Measurements from ENCODE around the gene CSTB.

Gene CSTB

DNA sequence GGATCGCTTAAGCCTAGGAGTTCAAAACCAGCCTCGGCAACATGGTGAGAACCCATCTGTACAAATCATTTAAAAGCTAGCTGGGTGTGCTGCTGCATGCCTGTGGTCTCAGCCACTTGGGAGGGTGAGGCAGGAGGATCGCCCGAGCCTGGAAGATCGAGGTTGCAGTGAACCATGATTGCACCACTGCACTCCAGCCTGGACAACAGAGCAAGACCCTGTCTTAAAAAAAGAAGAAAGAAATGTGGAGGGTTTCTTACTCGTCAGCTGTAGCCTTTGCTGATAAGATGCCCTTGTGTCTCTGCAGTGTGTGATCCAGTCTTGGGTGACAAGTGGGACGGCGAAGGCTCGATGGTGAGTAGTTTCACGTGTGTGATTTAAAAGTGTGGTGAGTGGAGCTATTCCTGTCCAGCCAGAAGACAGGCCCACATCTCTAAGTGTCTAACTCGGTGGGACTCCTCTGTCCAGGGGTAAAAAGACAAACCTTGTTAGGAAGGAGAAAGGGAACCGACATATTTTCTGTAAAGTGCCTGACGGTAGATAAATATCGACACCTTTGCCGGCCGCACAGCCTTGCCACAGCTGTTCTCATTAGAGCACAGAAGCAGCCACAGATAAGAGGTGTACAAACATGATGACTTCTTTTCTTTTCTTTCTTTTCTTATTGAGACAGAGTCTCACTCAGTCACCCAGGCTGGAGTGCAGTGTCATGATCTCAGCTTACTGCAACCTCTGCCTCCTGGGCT lies 30.2 kb downstream of the CSTB start:
- DNase-seq, result no peak

DNA sequence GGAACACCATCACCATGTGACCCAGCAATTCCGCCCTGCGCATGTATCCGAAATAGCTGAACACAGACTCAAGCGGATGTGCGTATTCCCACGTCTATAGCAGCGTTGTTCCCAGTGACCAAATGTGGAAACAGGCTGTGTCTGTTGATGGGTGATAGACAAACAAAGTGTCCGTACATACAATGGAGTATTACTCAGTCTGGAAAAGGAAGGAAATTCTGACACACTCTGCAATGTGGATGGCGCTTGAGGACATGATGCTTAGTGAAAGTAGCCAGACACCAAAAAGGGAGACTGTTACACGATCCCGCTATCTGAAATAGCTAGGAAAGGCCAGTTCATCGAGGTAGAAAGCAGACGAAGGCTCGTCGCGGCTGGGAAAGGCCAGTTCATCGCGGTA lies 31.4 kb downstream of the CSTB start:
- no peak for DNase-seq

DNA sequence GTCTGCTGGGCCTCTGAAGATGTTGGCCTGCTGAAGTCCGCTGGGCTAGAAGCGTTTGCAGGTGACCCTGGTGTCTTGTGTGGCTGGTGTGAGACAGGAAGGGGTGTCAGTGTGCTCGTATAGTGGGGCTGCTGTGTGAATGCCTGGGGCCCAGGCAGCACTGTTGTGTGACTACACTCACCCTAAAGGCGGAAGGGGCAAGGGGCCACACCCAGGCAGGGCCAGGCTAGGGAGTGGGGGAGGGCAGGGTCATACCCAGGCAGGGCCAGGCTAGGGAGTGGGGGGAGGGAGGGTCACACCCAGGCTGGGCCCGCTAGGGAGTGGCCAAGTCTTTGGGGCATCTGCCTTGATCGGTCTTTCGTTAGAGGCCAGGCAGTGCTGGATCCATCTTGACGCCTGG lies 32.2 kb downstream of the CSTB start:
- DNase-seq, result no peak

DNA sequence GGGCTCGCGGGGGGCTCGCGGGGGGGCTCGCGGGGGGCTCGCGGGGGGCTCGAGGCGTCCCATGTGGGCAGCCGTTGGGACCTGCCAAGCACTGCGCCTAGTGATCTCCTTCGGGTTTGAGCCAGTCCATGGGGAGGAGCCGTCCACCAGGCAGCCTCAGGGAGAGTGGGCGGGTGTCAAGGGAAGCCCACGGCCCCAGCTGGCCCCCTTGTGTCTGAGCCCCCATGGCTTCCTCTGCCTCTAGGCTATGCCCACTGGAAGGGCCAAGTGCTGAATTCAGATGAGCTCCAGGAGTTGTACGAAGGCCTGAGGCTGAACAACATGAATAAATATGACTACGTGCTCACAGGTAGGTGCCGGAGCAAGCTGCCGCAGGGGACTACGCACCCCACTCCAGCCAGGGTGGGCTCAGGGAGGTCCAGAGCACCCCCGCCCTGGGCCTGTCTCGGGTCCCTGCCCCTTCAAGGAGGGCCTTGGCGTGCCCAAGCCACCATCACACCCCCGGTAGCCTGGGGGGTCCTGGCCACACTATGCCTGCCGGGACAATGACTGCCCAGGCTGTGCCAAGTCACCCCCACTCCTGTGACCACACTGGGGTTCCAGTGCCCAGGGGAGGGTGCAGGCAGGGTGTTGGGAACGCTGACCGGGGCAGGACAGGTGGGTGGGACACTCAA lies 34.5 kb downstream of the CSTB start:
- DNase-seq, result no peak

DNA sequence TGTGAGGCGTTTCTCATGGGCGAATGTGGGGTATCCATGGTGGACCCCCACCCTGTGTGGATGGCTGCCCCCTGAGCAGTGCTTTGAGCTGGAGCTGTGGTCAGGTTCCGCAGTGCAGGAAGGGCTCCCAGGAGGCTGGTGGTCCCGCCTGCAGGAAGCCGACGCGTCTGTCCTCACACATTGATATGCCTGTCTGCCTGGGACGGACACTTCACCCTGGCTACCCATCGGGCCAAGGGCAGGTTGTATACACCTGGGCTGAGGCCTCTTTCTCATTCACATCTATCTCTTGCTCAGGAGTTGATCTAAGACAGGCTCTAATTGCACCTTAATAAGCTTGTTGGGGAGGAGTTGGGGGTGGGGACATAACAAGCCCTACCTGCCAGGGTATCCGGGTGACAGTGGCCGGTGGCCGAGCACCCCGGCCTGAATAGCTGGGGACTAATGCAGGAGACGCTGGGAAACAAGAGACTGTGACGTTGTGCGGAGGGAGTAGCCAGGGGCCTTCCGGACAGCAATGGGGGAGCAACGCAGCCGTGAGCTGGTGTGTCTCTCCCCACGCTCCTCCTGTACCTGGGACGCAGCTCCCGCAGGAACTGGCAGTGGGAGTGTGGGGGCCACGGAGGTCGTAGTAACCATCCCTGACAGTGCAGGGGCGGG lies 35.5 kb downstream of the CSTB start:
- DNase-seq, result peak; percentile 64

DNA sequence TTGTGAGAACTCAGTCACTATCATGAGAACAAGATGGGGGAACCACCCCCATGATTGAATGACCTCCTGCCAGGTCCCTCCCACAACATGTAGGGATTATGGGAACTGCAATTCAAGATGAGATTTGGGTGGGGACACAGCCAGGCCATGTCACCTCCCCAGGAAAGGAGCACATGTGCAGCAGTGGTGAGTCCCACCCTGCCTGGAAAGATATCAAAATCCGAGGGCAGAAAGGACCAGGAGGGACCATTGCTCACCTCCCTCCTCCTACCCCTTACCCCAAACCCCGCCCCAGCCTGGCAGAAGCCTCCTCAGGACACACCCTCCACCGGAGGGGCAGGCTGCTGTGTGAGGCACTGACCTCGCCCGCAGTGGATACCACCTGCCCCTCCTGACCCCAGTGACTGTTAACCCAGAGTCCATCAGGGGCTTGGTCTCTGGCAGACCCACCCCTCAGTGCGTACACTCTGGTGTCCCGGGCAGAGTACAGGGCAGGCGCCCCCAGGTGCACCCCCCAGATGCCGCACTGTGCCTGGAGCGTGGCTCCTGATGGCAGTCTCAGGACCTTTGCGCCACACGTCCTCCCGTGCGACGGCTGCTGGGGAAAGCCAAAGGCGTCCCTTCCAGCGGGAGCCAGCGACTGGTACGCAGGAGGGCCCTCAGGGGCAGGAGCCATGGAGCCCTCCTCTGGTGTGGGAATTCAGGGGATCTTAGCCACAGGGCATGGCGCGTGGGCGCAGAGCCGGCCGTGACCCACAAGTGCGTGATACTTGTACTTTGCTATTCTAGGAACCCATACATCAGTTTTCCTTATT lies 36.3 kb downstream of the CSTB start:
- DNase-seq, result no peak

DNA sequence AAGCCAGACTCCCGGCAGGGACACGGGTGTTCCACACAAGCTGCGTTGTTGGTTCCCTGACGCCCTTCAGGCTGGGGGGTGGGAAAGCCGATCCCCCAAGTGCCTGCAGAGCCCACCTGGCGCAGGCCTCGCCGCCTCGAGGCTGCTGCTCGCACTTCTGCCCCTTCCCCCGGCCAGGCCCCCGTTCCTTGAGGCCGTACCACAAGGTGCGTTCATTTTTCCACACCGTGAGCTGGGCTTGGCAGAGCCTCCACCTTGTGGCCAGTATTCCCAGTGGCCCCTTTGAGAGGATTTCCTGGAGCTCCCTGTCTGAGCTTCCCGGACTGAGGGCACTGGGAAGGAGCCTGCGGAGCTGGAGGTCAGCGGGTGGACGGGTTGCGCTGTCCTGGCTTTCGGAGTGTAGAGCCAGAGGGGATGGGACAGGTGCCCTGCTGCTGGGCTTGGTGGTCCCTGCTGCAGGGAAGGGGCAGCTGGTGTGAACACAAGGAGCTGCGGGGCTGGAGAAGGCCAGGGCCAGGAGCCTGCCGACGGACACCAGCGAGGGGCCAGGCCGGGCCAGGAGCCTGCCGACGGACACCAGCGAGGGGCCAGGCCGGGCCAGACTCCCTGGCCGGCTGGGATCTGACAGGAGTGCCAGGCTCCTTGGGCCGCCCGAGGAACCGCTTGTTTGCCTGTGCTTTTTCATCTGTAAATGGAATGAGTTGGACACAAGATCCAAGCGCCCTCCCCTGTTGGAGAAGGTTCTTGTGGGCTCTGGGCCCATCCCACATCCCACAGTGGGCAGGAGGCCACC lies 38.8 kb downstream of the CSTB start:
- DNase-seq, result no peak

DNA sequence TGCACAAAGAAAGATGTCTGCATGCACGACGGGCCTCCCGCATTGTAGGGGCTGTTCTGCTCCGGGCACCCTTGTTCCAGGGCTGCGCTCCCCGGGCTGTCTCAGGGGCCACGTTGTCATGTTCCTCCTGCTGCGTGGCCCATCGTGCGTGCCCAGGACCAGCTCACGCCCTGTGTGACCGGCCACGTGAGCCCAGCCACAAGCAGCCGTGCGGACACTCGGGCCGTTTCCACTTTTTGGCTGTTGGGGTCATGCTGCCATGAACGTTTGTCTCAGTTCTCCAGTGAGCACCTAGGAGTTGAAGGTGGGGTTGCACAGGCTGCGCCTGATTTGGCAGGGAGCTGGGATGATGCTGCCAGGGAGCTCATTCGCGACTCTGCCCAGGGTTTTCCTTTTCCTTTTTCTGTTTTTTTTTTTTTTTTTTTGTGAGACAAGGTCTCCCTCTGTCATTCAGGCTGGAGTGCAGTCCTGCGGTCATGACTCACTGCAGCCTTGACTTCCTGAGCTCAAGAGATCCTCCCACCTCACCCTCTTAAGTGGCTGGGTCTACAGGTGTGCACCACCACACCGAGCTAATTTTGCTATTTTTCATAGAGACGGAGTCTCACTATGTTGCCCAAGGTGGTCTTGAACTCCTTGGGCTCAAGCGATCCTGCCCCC lies 39.8 kb downstream of the CSTB start:
- DNase-seq, result no peak

DNA sequence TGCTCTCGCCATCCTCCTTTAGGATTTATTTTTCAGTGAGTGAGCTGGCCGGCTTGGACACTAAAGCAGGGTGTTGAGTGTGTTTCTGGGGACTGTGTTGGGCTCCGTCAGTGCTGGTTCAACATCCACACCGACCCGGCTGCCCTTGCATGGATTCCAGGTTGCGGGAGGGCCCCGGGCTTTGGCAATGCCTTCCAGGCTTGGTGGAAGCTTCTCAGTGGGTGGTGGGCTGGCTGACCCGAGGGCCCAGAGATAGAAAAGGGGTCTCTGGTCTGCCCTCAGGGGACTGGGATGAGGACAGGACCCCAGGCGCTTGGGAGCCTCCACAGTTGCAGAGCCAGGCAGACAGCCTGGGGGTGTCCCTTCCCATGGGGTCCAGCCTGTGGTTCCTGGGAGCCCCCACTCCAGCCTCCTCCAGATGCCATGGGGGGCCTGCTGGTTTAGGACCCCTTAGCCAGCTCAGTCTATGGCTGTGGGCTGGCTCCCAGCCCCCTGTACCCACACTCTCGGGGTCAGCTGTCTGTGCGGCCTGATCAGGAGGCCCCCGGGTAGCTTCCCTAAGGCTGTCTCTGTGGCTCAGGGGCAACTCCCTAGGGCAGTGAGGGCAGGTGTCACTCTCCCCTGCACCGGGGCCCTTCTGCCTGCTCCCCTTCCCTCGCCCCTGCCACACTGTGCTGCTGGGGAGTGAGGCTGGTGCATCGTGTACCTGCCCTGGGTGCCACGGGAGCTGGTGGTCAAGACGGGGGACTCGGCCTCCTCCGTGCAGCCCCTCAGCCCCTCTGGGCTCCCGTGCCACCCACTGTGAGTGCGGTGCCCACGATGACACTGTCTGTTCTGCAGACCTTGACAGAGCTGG lies 40.6 kb downstream of the CSTB start:
- DNase-seq, result no peak

DNA sequence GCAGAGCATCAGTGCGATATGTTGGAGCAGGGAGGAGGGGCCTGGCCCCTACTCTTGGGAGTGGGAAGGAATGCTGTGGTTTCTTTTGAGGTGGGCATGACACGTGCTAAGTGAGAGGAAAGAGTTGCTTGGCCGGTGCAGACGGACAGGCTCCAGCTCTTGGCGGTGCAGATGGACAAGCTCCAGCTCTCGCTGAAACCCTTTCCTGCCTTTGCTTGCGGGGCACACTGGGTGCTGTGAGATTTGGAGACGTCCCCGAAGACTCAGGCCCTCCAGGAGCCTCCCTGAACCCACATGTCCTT lies 41.2 kb downstream of the CSTB start:
- peak; percentile 72 for DNase-seq

DNA sequence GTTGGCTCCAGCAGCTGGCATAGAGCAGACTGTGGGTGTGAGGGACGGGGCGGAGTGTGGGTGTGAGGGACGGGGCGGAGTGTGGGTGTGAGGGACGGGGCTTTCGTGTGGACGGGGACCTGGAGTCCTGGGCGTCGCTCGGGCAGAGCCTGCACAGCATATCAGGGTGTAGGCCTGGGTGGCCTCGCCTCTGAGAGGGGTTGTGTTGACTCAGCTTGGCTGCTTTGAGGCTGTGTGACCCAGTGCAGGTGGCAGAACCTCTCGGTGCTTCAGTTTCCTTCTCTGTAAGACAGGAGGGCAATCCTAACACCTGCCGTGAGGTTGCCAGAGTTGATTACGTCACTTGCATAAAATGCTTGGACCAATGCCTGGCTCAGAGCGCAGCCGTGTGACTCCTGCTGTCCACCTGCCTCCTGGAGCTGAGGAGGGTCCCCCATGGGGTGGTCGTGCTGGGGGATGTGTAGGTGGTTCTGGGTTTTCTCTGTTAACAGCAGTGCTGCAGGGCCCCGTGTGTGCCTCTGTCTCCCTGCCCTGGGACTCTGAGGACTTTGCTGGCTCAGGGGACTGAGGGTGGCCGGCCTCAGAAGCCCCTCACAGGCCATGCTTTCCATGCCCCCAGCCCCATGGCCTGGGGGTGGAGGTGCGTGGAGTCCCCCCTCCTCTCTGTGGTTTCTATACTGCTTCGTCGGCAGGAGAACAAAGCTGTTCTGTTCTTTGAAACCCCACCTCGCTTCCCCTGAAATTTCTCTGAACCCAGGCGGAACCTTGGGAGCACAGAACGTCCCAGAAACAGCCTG lies 41.8 kb downstream of the CSTB start:
- DNase-seq, result no peak

DNA sequence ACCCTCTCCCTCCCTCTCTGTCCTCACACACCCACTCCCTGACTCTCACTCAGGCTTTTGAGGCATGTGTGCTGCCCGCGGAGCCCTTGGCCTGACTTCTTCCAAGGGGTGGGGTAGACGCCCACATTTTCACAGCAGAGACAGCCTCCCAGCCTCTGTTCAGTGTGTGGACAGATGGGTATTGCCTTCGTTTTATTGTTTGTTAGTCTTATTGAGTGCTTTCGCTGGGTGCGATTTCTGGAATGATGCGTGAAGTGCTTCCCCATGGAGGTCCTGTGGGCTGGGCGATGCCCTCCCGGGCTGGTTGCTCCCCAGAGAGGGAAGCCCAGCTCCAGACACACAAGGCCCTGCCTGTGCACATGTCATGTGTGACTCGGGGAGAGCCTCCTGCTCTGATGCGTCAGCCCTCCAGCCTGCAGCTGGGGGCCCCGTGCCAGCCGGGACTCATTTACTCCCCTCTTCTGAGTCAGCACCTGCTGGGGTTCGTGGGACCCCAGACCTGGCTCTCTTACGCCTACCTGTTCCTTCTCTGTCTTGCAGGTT lies 42.5 kb downstream of the CSTB start:
- peak; percentile 70 for DNase-seq

DNA sequence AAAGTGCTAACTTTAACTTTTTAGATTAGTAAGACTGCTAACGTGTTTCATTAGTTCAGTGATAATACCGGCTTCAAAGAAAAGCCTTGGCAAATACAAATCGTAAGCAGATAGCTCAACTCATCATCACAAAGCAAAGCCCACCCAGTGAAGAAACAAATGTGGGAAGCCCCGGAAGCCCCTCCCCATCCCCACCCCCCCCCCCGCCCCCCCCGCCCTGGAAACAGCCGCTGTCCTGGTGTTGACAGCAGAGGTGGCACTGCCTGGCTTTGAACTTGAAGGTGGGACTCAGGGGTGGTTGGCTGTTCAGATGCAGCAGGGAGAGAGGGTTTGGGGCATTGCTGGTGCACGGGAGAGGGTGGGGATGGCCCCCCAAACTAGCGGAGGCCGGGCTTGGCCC lies 43.0 kb downstream of the CSTB start:
- DNase-seq, result no peak

DNA sequence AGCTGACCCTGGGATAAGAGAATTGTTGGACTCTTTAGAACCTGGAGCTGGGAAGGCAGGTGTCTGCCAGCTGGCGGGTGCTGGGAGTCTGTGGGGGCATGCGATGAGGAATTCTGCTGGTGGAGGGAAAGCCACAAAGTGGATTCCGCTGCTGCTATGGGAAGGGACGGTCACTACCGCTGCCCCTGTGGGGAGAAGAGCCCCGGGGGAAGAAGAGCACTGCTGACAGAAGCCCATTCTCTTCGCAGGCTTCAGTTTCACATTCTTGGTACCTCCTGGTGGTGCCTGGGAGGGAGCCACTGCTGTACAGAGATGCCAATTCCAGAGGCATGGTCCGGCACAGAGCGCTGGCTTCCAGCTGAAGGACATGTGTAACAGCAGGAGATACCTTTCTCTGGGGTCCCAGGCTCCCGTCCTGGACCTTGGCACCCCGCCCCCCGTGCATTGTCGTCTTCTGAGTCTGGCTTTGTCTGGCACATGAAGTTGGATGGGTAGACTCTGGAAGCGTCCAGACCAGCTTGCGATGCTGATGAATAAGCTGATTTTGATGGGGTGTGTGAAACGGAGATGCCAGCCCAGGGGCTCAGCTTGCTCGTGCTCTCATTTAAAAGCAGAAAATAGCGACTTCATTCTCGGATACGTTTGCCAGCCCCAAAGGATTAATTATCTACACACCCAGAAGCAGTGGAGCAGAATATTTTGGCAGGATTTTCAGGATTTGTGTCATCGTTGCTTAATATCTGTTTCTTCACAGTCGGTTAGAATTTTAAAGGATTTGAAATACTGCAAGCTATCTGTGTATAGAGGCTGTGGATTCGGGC lies 44.0 kb downstream of the CSTB start:
- peak; percentile 46 for DNase-seq

DNA sequence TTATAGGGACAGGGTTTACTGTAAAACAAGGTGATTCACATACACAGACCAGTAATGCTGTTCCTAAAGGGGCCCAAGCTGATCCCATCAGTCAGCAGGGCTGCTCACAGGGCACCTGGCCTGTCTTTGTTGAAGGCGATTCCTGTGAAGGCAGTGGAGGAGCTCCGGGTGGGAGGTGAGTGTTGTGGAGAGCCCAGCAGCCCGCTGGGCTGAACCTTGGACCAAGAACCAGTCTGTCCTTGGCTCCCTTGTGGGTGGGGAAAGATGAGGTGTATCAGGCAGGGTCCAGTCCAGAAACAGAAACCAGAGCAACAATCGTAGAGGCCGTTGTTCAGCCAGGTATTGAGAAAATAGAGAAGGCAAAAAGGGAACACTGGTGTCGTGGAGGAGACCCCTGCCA lies 44.6 kb downstream of the CSTB start:
- no peak for DNase-seq

DNA sequence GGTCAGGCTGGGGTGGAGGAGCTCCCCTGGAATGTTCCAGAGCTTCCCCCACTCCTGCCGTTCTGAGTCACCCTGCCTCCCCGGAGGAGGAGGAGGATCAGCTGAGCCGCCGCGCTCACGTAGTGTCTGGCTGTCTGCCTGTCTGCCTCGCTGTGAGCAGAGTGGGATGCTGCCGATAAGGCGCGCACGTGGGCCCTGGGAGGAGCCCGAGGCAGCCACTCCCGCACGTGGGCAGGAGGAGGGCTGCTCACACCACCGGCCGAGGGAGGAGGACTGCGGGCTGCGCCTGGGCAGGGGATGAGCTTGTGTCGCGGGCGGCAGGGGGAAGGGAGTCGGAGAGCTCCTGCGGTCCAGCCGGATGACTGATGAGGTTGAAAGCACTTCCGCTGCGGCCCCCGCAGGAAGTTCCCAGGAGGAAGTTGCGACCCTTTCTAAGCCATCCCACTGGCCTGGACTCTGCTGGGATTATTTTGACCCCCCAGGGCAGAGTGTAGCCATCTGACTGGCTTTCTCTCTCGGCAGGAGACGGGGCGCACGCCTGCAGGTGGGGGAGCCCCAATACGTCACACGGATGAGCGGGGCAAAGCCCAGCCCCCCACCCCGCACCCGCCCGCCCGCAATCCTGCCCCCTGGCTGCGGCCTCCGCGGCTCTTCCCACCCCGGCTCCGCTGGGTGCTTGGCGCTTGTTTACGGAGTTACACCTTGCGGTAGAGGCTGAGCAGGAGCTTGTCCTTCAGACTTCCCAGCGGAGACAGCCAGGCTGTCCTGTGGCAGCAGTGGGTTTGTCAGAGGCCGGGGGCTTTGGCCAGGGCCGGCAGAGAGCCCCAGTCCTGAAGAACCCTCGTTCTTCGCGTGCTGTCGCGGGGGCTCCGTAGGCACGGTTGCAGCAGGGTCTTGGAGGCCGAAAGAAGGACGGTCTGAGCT lies 47.4 kb downstream of the CSTB start:
- peak; percentile 98 for DNase-seq

DNA sequence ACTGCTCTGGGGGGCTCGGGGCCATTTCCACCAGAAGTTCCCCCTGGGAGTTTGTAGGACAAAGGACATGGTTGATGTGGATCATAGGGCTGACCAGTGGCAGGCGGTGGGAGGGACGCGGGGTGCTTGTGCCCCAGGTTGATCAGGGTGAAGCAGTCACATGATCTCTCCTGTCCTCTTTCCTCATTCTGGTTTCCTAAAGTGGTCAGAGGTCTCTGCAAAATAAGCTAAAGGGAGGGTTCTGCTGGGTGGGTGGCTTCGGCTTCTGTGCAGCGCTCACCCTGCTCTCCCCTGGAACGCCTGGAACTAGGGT lies 48.0 kb downstream of the CSTB start:
- no peak for DNase-seq

DNA sequence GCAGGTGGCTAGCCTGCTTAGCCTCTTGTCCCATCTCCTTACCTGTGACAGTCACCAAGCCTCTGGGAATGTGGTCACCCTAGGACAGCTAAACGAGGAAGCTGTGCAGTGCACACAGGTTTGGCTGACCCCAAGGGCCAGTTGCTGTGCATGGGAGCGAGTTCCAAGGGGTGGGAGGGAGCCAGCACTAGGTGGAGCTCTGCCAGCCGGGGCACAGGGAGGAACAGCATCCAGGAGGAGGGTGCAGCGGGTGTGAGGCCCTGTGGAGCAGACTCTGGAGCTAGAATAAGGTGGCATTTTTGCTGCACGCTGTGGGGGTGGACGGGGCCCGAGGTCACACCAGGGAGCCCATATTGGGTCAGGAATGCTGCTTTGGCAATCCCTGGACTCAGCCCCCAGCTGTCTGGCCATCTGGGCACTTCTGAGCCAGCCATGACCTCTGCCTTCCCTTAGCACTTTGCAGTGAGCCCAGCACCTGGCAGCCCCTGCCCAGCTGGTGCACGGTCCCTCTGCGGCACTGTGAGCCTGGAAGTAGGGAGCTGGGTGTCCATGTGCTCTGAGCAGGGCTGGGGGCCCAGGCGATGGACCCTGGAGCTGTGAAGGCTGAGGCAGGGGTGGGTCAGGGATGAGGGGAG lies 48.5 kb downstream of the CSTB start:
- DNase-seq, result no peak
